Mesendoderm (in vitro differentiated cells): ENCODE measurements around the gene CCSER1.
"Not testable (repeated sequence)": the region's sequence is repeated elsewhere in the genome, so short reads cannot be mapped to it uniquely, and the experiment has no call there.

Experiments
- DNase-seq: peaks from one replicate; pipeline ENCODE4 v3.0.0; 2013
- H2AK5ac ChIP-seq: 2 replicates; pipeline ENCODE4 v1.6.1; 2013; ENCODE audit warnings: low read length, inconsistent platforms
- H2BK120ac ChIP-seq: 2 replicates; pipeline ENCODE4 v1.6.1; 2013; ENCODE audit warnings: low read depth, mild to moderate bottlenecking, low read length, moderate library complexity, mixed read lengths
- H2BK15ac ChIP-seq: replicated peaks from 2 replicates; pipeline ENCODE4 v1.6.1; 2013; ENCODE audit warnings: low read depth, mild to moderate bottlenecking, moderate library complexity
- H2BK5ac ChIP-seq: 2 replicates; pipeline ENCODE4 v1.6.1; 2013; ENCODE audit warnings: low read length, inconsistent platforms
- H3K18ac ChIP-seq: 2 replicates; pipeline ENCODE4 v1.6.1; 2013; ENCODE audit warnings: mild to moderate bottlenecking, low read length, mixed read lengths
- H3K23ac ChIP-seq: one replicate; pipeline ENCODE4 v1.6.1; 2013; ENCODE audit warnings: low read length
- H3K27ac ChIP-seq: 2 replicates; pipeline ENCODE4 v1.5.1; 2013; ENCODE audit warnings: low read depth, mild to moderate bottlenecking, inconsistent platforms, low read length, moderate library complexity
- H3K27me3 ChIP-seq: 2 replicates; pipeline ENCODE4 v1.6.1; 2013; ENCODE audit warnings: low read length, control low read depth, mild to moderate bottlenecking, inconsistent platforms; ENCODE audit not compliant: insufficient read depth, poor library complexity
- H3K36me3 ChIP-seq: 2 replicates; pipeline ENCODE4 v1.6.1; 2013; ENCODE audit warnings: low read length, inconsistent platforms; ENCODE audit not compliant: control insufficient read depth, insufficient read depth
- H3K4ac ChIP-seq: one replicate; pipeline ENCODE4 v1.6.1; 2013; ENCODE audit warnings: low read depth, mild to moderate bottlenecking, low read length, moderate library complexity
- H3K4me1 ChIP-seq: 2 replicates; pipeline ENCODE4 v1.6.1; 2013; ENCODE audit warnings: low read depth, low read length, inconsistent platforms; ENCODE audit not compliant: control insufficient read depth
- H3K4me2 ChIP-seq: 2 replicates; pipeline ENCODE4 v1.6.1; 2013; ENCODE audit warnings: low read length
- H3K4me3 ChIP-seq: 2 replicates; pipeline ENCODE4 v1.5.1; 2013; ENCODE audit warnings: mild to moderate bottlenecking, low read length
- H3K56ac ChIP-seq: one replicate; pipeline ENCODE4 v1.6.1; 2013; ENCODE audit warnings: low read length
- H3K79me1 ChIP-seq: 2 replicates; pipeline ENCODE4 v1.6.1; 2013; ENCODE audit warnings: low read length, inconsistent platforms
- H3K79me2 ChIP-seq: 2 replicates; pipeline ENCODE4 v1.6.1; 2013; ENCODE audit warnings: mild to moderate bottlenecking, low read length; ENCODE audit not compliant: control insufficient read depth, insufficient read depth
- H3K9ac ChIP-seq: 2 replicates; pipeline ENCODE4 v1.6.1; 2013; ENCODE audit warnings: low read length, inconsistent platforms
- H4K5ac ChIP-seq: one replicate; pipeline ENCODE4 v1.6.1; 2013; ENCODE audit warnings: low read length
- H4K8ac ChIP-seq: one replicate; pipeline ENCODE4 v1.6.1; 2013; ENCODE audit warnings: low read depth, mild to moderate bottlenecking, control low read depth, low read length, moderate library complexity
- WGBS: extraction: QIAGEN DNeasy Blood & Tissue Kit; methylation state at CpG from one replicate; pipeline ENCODE4 v1.1.7; 2013; ENCODE audit warnings: low lambda C conversion rate, missing lambda C conversion rate; ENCODE audit not compliant: insufficient coverage; ENCODE audit errors: extremely low coverage; 5-methylcytosine and 5-hydroxymethylcytosine counted together

CCSER1 gene

DNA sequence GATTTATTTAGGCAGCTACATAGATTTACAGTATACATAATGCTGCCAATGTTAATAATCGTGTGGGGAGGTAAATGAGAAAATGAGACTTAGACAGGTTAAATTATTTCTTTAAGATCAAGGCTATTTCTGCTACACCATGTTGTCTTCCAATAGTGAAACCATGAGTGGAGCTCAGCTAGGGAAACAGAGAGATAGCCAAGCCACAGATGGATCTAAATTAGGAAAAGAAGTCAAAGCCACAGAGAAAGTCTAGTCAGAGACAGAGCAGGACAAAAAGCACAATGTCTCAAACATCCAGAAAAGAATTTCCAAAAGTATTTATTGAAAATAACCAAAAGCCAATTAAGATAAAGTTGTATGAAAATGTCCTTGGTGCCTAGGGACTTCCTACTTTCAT is 1309.4 kb downstream of the CCSER1 start:
- no peak for DNase-seq
- H2BK5ac ChIP-seq = no peak overlapping the region

DNA sequence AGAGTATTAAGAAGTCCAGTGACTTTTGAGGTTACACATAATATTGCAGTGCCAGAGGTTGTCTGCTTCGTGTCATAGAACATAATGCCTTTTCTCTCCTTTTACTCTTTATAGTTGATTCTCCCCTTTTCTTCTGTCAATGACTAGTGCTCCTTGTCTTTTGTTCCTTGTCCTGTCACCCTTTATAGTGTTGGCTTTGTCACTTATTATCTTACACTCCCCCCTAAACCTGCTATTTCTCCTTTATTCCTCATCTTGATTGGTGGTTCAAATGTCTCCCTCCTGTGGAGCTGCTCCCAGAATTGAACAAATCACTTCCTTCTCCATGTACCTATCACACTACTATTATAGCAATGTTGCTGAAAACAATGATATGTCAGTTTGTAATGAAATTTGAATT is 1320.0 kb downstream of the CCSER1 start:
- Histone ChIP-seq H3K4me1 (no peaks in the 10 kb centered on the region), H3K79me1 (no peaks in the 10 kb centered on the region), H2BK120ac (no peak overlapping the region), H4K5ac (no peak overlapping the region), H2BK5ac (no peak overlapping the region), H2AK5ac (no peak overlapping the region), H3K4me3 (no peak overlapping the region), H3K23ac (no peak overlapping the region), H3K27ac (no peak overlapping the region), H3K36me3 (no peaks in the 10 kb centered on the region), H3K79me2 (no peaks in the 10 kb centered on the region), H3K27me3 (no peaks in the 10 kb centered on the region), H3K4me2 (no peak overlapping the region), H2BK15ac (no peak overlapping the region), H3K9ac (no peak overlapping the region), H3K4ac (no peak overlapping the region), H4K8ac (no peak overlapping the region), H3K18ac (no peak overlapping the region), H3K56ac (no peak overlapping the region)
- no peak for DNase-seq
- no CpG with 5 or more reads among the region's 1 CpG for WGBS

More for the DNA sequence above, 1309.4 kb downstream of the CCSER1 start:
- H3K79me1 ChIP-seq = no peaks in the 10 kb centered on the region
- H3K27me3 ChIP-seq = no peaks in the 10 kb centered on the region
- H3K4me2 ChIP-seq = no peak overlapping the region
- no peaks in the 10 kb centered on the region for H3K79me2 ChIP-seq
- no peak overlapping the region for H2BK120ac ChIP-seq
- no peak overlapping the region for H3K27ac ChIP-seq
- H3K56ac ChIP-seq = no peak overlapping the region
- H3K36me3 ChIP-seq = no peaks in the 10 kb centered on the region
- H3K4me1 ChIP-seq = no peaks in the 10 kb centered on the region
- WGBS = no CpG with 5 or more reads among the region's 1 CpG
- no peak overlapping the region for H3K4ac ChIP-seq
- H3K18ac ChIP-seq = no peak overlapping the region
- H3K9ac ChIP-seq = no peak overlapping the region
- H4K5ac ChIP-seq = no peak overlapping the region
- H3K4me3 ChIP-seq = no peak overlapping the region
- H3K23ac ChIP-seq = no peak overlapping the region
- no peak overlapping the region for H2AK5ac ChIP-seq
- no peak overlapping the region for H4K8ac ChIP-seq
- no peak overlapping the region for H2BK15ac ChIP-seq

DNA sequence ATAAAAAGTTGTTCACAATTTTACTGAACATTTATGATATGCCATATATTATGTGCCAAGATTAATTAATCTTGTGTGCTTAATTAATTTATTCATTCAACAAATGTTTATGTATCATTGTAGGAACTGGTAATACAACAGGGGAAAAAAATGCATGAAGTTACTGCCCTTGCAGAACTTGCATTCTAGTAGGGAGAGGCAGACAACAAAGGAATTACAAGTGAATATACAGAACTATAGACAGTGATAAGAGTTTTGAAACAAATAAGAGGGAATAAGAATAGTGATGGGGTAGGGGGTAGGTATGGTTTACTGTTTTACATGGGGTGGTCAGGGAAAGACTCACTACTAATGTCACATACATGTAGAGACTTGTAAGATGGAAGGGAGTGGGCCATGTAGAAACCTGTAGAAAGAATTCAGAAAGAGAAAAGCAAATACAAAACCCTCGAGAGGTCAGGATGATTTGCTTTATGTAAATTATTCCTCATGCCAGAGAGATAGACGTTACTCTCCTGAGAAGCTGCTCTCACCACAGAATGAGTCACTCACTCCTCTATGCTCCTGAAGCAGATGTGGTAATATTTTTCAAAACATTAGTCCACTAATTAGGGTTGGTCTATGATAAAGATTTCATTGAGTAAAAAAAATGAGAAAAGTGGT is 1321.6 kb downstream of the CCSER1 start:
- DNase-seq = peak; percentile 51
- H3K79me2 ChIP-seq = no peaks in the 10 kb centered on the region
- no CpG with 5 or more reads among the region's 2 CpGs for WGBS

DNA sequence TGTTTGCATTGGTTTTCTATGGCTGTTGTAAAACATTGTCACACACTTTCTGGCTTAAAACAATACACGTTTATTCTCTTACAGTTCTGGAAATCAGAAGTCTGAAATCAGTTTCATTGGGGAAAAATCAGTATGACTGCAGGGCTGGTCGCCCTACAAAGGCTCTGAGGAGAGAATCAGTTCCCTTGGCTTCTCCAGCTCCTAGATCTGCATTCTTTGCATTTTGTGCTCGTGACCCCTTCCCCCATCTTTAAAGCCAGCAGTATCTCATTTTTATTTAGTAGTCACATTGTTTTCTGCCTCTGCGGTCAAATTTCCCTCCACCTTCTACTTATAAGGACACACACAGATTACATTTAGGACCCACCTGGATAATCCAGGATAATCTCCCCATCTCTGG is 1326.9 kb downstream of the CCSER1 start:
- peak; percentile 34 for DNase-seq
- Histone ChIP-seq H4K8ac (no peak overlapping the region), H3K23ac (no peak overlapping the region), H3K27ac (no peak overlapping the region), H3K4me2 (no peak overlapping the region), H2BK15ac (no peak overlapping the region), H4K5ac (no peak overlapping the region), H2AK5ac (no peak overlapping the region), H2BK5ac (no peak overlapping the region), H3K27me3 (no peaks in the 10 kb centered on the region), H3K36me3 (no peaks in the 10 kb centered on the region), H3K79me1 (no peaks in the 10 kb centered on the region), H3K56ac (no peak overlapping the region), H3K4ac (no peak overlapping the region), H3K18ac (no peak overlapping the region), H3K4me3 (no peak overlapping the region), H3K4me1 (no peaks in the 10 kb centered on the region), H2BK120ac (peak overlapping the region; percentile 45), H3K79me2 (no peaks in the 10 kb centered on the region), H3K9ac (no peak overlapping the region)
- no CpG with 5 or more reads among the region's 4 CpGs for WGBS

More for the DNA sequence above, 1321.6 kb downstream of the CCSER1 start:
- H3K4me1 ChIP-seq = no peaks in the 10 kb centered on the region
- no peaks in the 10 kb centered on the region for H3K36me3 ChIP-seq
- H2BK5ac ChIP-seq = no peak overlapping the region
- no peak overlapping the region for H3K9ac ChIP-seq
- H3K56ac ChIP-seq = no peak overlapping the region
- no peak overlapping the region for H3K23ac ChIP-seq
- no peak overlapping the region for H2AK5ac ChIP-seq
- no peak overlapping the region for H3K18ac ChIP-seq
- H2BK15ac ChIP-seq = no peak overlapping the region
- no peak overlapping the region for H4K8ac ChIP-seq
- no peak overlapping the region for H3K4ac ChIP-seq
- no peaks in the 10 kb centered on the region for H3K27me3 ChIP-seq
- no peak overlapping the region for H3K4me3 ChIP-seq
- no peak overlapping the region for H3K27ac ChIP-seq
- no peak overlapping the region for H2BK120ac ChIP-seq
- no peak overlapping the region for H4K5ac ChIP-seq
- H3K79me1 ChIP-seq = no peaks in the 10 kb centered on the region
- no peak overlapping the region for H3K4me2 ChIP-seq

DNA sequence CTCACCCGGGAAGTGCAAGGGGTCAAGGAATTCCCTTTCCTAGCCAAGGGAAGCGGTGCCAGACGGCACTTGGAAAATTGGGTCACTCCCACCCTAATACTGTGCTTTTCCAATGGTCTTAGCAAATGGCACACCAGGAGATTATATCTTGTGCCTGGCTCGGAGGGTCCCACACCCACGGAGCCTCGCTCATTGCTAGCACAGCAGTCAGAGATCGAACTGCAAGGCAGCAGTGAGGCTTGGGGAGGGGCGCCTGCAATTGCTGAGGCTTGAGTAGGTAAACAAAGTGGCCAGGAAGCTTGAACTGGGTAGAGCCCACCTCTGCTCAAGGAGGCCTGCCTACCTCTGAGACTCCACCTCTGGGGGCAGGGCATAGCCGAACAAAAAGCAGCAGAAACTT is 1335.4 kb downstream of the CCSER1 start:
- not testable (repeated sequence) for H3K4ac ChIP-seq, H3K9ac ChIP-seq, DNase-seq, H2BK15ac ChIP-seq, H2AK5ac ChIP-seq, H3K4me1 ChIP-seq, H3K27ac ChIP-seq, H3K4me3 ChIP-seq, H3K79me1 ChIP-seq, H3K4me2 ChIP-seq, H3K79me2 ChIP-seq, H4K8ac ChIP-seq, H3K56ac ChIP-seq, H2BK5ac ChIP-seq, H2BK120ac ChIP-seq, H3K27me3 ChIP-seq, H4K5ac ChIP-seq, H3K36me3 ChIP-seq, H3K23ac ChIP-seq, H3K18ac ChIP-seq
- WGBS = no CpG with 5 or more reads among the region's 9 CpGs

DNA sequence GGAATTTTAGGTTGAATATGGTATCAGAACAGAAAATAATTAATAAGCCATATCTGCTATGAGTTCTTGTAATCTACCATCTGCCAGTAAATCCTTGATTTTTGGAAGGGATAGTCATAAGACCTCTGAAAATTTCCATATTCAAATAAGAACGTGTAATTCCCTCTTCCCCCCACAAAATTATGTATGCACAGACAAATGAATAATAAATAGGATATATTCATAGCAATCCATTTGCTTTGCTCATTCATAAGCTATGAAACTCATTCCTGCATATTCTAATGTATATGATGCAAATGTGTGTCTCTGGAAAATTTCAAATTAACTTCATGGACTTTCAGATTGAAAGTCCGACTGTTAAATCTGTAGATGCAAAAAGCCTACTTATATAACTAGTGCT is 1343.5 kb downstream of the CCSER1 start:
- no peak overlapping the region for H3K56ac ChIP-seq
- WGBS = no CpG with 5 or more reads among the region's 2 CpGs

More for the DNA sequence above, 1343.5 kb downstream of the CCSER1 start:
- Histone ChIP-seq H3K4ac (no peak overlapping the region), H2BK5ac (no peak overlapping the region), H3K79me2 (no peaks in the 10 kb centered on the region), H3K9ac (no peak overlapping the region), H3K27me3 (no peaks in the 10 kb centered on the region), H3K23ac (no peak overlapping the region), H3K18ac (no peak overlapping the region), H2BK120ac (no peak overlapping the region), H2AK5ac (no peak overlapping the region), H3K4me2 (no peak overlapping the region), H4K5ac (no peak overlapping the region), H4K8ac (no peak overlapping the region), H3K4me1 (no peaks in the 10 kb centered on the region), H3K4me3 (no peak overlapping the region), H3K36me3 (no peaks in the 10 kb centered on the region), H3K79me1 (no peaks in the 10 kb centered on the region), H2BK15ac (no peak overlapping the region), H3K27ac (no peak overlapping the region)
- no peak for DNase-seq
